Psoas muscle (tissue), 8 donors: ENCODE measurements around the gene CUX1. TPM values are rescaled to one million over a fixed set of nuclear protein-coding genes. Genes with fewer than 3 reads are reported as not detected.

ENCODE experiments used
- ATAC-seq, 4 donors: fragments of 200-7000 bp; cut with Tn5 transposase; one replicate each; pipeline ENCODE4 v1.9.1; 2020; ENCODE audit warnings: moderate library complexity in 3 of 4, mild to moderate bottlenecking in 2 of 4
- DNase-seq, 2 donors: peaks; one replicate each; pipeline ENCODE4 v3.0.0-alpha.2; 2020
- H3K27ac ChIP-seq: fragments of 200-600 bp; one replicate; pipeline ENCODE4 v1.8.0; 2022
- H3K27me3 ChIP-seq, 3 donors: fragments of 200-600 bp in 1 of 3; one replicate each; pipeline versions ENCODE4 v1.6.1 to v1.8.0; 2013 to 2022; ENCODE audit warnings: low read length in 2 of 3, mild to moderate bottlenecking in 2 of 3, moderate library complexity in 1 of 3; ENCODE audit not compliant: insufficient read depth in 3 of 3
- H3K36me3 ChIP-seq, 2 donors: fragments of 200-600 bp in 1 of 2; one replicate each; pipeline versions ENCODE4 v1.6.1 to v1.8.0; 2013 to 2022; ENCODE audit warnings: low read depth in 1 of 2, mild to moderate bottlenecking in 1 of 2, moderate library complexity in 1 of 2; ENCODE audit not compliant: insufficient read depth in 1 of 2
- H3K4me1 ChIP-seq: fragments of 200-600 bp; one replicate; pipeline ENCODE4 v1.8.0; 2022
- H3K4me3 ChIP-seq: fragments of 200-600 bp; one replicate; pipeline ENCODE4 v1.8.0; 2022; ENCODE audit warnings: mild to moderate bottlenecking
- H3K9me3 ChIP-seq: fragments of 200-600 bp; one replicate; pipeline ENCODE4 v1.8.0; 2022
- CTCF ChIP-seq: fragments of 200-600 bp; IDR thresholded peaks from one replicate; pipeline ENCODE4 v1.8.0; 2022; ENCODE audit warnings: antibody characterized with exemption
- WGBS, 3 donors: extraction: QIAGEN DNeasy Blood & Tissue Kit; methylation state at CpG; one replicate each; pipeline versions ENCODE4 v1.1.6 to v1.1.7; 2013; 5-methylcytosine and 5-hydroxymethylcytosine counted together
- intact Hi-C, 2 donors: fragments of 100-400 bp; cut with DNase I; formaldehyde crosslinking; loops; one replicate each; pipeline versions ENCODE4 v1.11.0 to v1.14.2; 2022
- polyA plus RNA-seq, 3 donors: library from polyadenylated mRNA; stranded (reverse); fragments of 200-250 nt; gene quantifications; one replicate each; pipeline ENCODE4 v1.2.3, GENCODE V29; 2013
- total RNA-seq, 4 donors: library from RNA; stranded (reverse); fragmentation: NEBNext Ultra II Directional in 2 of 4; extraction: Animal tissue kit (Norgen Biotek cat#: 25700) in 2 of 4; gene quantifications; one replicate each; pipeline versions ENCODE4 v1.2.1 to v1.2.4, GENCODE V29; 2021 to 2023
- donor health status: healthy with polysubstance abuse.
- donor health status: DM: no; HTN: no; CAD: no; lungs with moderate emphysema.
- donor health status: Bipolar disorder and iron deficiency.
- donor health status: healthy.
- donor health status: DM: yes; HTN: yes; CAD: no.
- donor health status: DM: no; HTN: no; CAD: no.
- donor health status: DM: no; HTN: no; CAD: no.
- donor health status: DM: yes; HTN: yes; CAD: no.

Gene CUX1
- total and polyA plus RNA-seq, 7 donors = 12.5 to 95.6 (median 72.4) TPM

- intact Hi-C loops = no loop called here
- Histone ChIP-seq H3K27me3 (no peaks in the 10 kb centered on the region), H3K9me3 (no peaks in the 10 kb centered on the region), H3K27ac (no peak overlapping the region), H3K4me1 (peaks cover 27% of the 10 kb centered on the region), H3K36me3 (no peaks in the 10 kb centered on the region), H3K4me3 (no peak overlapping the region)
- peak in 1 of 2 donors; percentile 34 for DNase-seq
- TF ChIP-seq CTCF = no peak
- peak in 3 of 4 donors; percentile 29 to 46 (median 32) for ATAC-seq
- WGBS, 3 donors = 36 to 47% (median 39%) methylated on average over 6 of the region's 6 CpGs
Observed at GRCh38 chr7:101998906-101999240, 181.4 kb downstream of the CUX1 start.

- Histone ChIP-seq H3K27me3 (no peaks in the 10 kb centered on the region), H3K4me3 (no peak overlapping the region), H3K36me3 (no peaks in the 10 kb centered on the region), H3K9me3 (no peaks in the 10 kb centered on the region), H3K27ac (no peak overlapping the region), H3K4me1 (peaks cover 27% of the 10 kb centered on the region)
- WGBS, 3 donors = 65 to 85% (median 67%) methylated on average over 9 of the region's 9 CpGs
- DNase-seq (no peak), ATAC-seq (peak in 1 of 4 donors; percentile 31)
- intact Hi-C loops = no loop called here
- no peak for TF ChIP-seq CTCF
Observed at GRCh38 chr7:101999393-101999792, 182.0 kb downstream of the CUX1 start.

- ATAC-seq = peak in 3 of 4 donors; percentile 39 to 64 (median 62)
Observed at GRCh38 chr7:102000123-102000522, 182.7 kb downstream of the CUX1 start.

GRCh38 chr7:102004229-102004628, 186.8 kb downstream of the CUX1 start:
- TF ChIP-seq CTCF = no peak
- ATAC-seq = no peak
- no peaks in the 10 kb centered on the region for H3K36me3 ChIP-seq
- no peak for DNase-seq
- no peak overlapping the region for H3K4me3 ChIP-seq
- 53 to 68% (median 62%) methylated on average over 4 of the region's 4 CpGs for WGBS, 3 donors
- peaks cover 15% of the 10 kb centered on the region for H3K4me1 ChIP-seq
- no peaks in the 10 kb centered on the region for H3K27me3 ChIP-seq
- no peaks in the 10 kb centered on the region for H3K9me3 ChIP-seq
- intact Hi-C loops = no loop called here
- no peak overlapping the region for H3K27ac ChIP-seq

More at GRCh38 chr7:102000123-102000522, 182.7 kb downstream of the CUX1 start:
- intact Hi-C loops = no loop called here
- Histone ChIP-seq H3K9me3 (no peaks in the 10 kb centered on the region), H3K27me3 (no peaks in the 10 kb centered on the region), H3K36me3 (no peaks in the 10 kb centered on the region), H3K27ac (peak overlapping the region; percentile 23), H3K4me1 (peaks cover 27% of the 10 kb centered on the region), H3K4me3 (no peak overlapping the region)
- no peak for DNase-seq
- TF ChIP-seq CTCF = no peak
- 17 to 39% (median 29%) methylated on average over 9 of the region's 9 CpGs for WGBS, 3 donors

- H3K4me3 ChIP-seq = no peak overlapping the region
- TF ChIP-seq CTCF = no peak
- intact Hi-C loops = no loop called here
- H3K9me3 ChIP-seq = no peaks in the 10 kb centered on the region
- no peak for DNase-seq
- 54 to 62% (median 54%) methylated on average over 7 of the region's 7 CpGs for WGBS, 3 donors
- ATAC-seq = no peak
- no peak overlapping the region for H3K27ac ChIP-seq
- no peaks in the 10 kb centered on the region for H3K36me3 ChIP-seq
- H3K4me1 ChIP-seq = peaks cover 9% of the 10 kb centered on the region
- no peaks in the 10 kb centered on the region for H3K27me3 ChIP-seq
Observed at GRCh38 chr7:102004848-102005247, 187.4 kb downstream of the CUX1 start.
